ENCODE measurements around the gene TICAM2. TPM values are rescaled to one million over a fixed set of nuclear protein-coding genes. Genes with fewer than 3 reads are reported as not detected.
"Not testable (repeated sequence)": the region's sequence is repeated elsewhere in the genome, so short reads cannot be mapped to it uniquely, and the experiment has no call there.

Gene TICAM2
- total and polyA plus RNA-seq, 2 donors (not counting 1 experiment from before 2014, with no cell fraction given), result 0.55 to 5.4 TPM

DNA sequence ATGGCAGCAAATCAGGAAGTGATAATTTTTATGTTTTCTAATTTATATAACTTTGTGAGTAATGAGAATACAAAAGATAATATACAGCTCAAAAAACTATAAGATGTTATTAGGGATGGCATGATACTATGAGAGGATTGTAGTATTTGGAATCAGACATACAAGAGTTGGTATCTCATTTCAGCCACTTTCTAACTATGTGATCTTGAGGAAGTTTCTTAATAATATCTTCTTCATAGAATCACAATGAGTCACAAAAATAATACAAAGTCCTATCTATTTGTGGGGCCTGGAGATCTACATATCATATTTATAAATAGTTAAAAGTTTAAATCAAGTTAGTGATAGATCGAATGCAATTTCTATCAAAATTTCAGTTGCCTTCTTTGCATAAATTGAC, 47.3 kb upstream of the TICAM2 start:
- H3K27me3 Mint-ChIP-seq, result peaks cover 27% of the 10 kb centered on the region
- no peak for DNase-seq
- no peak overlapping the region for H3K27ac Mint-ChIP-seq
- H3K9ac ChIP-seq (ENCODE audit: low read length), result no peak overlapping the region
- H3K27me3 ChIP-seq (replicated peaks in 1 of 4; ENCODE audit: control extremely low read depth in 1 of 4, control insufficient read depth in 3 of 4, insufficient read depth in 4 of 4, low read length in 3 of 4), result peaks cover 0 to 9% (median 4%) of the 10 kb centered on the region in 4 experiments
- H3K79me2 ChIP-seq (ENCODE audit: control insufficient read depth, insufficient read depth, low read length), result no peaks in the 10 kb centered on the region
- H4K20me1 ChIP-seq (ENCODE audit: control insufficient read depth, insufficient read depth, low read length, poor library complexity, severe bottlenecking), result no peaks in the 10 kb centered on the region
- no peak overlapping the region for H3K4me3 ChIP-seq (ENCODE audit: control extremely low read depth in 1 of 5, extremely low read depth in 1 of 5, insufficient read depth in 1 of 5, low read depth in 2 of 5, low read length in 4 of 5)
- no peak for ATAC-seq (ENCODE audit: low read depth)
- H3K4me3 Mint-ChIP-seq, result no peak overlapping the region
- no peak overlapping the region for H3K27ac ChIP-seq (ENCODE audit: low read length in 2 of 2)
- H3K9me3 Mint-ChIP-seq (ENCODE audit: insufficient read depth), result no peaks in the 10 kb centered on the region
- no peaks in the 10 kb centered on the region for H3K4me1 ChIP-seq (ENCODE audit: control insufficient read depth in 2 of 2, insufficient read depth in 2 of 2, low read length in 2 of 2)
- no peaks in the 10 kb centered on the region for H3K36me3 ChIP-seq (replicated peaks in 1 of 2; ENCODE audit: control extremely low read depth in 1 of 2, control insufficient read depth in 1 of 2, extremely low read depth in 1 of 2, insufficient read depth in 2 of 2, low read length in 1 of 2)
- H2AFZ ChIP-seq (ENCODE audit: insufficient read depth, low read depth, low read length, poor library complexity, severe bottlenecking), result no peak overlapping the region
- H3K9me3 ChIP-seq (ENCODE audit: control extremely low read depth in 1 of 3, control insufficient read depth in 2 of 3, insufficient read depth in 1 of 3, low read length in 2 of 3), result no peaks in the 10 kb centered on the region
- intact Hi-C loops (cut with micrococcal nuclease), result no loop called here
- no peaks in the 10 kb centered on the region for H3K4me1 Mint-ChIP-seq
- ChIA-PET CTCF (no interaction called here), POLR2A (no interaction called here)
- H3K4me2 ChIP-seq (replicated peaks; ENCODE audit: low read depth, low read length, poor library complexity, severe bottlenecking), result no peak overlapping the region
- TF ChIP-seq, protein P1, sequence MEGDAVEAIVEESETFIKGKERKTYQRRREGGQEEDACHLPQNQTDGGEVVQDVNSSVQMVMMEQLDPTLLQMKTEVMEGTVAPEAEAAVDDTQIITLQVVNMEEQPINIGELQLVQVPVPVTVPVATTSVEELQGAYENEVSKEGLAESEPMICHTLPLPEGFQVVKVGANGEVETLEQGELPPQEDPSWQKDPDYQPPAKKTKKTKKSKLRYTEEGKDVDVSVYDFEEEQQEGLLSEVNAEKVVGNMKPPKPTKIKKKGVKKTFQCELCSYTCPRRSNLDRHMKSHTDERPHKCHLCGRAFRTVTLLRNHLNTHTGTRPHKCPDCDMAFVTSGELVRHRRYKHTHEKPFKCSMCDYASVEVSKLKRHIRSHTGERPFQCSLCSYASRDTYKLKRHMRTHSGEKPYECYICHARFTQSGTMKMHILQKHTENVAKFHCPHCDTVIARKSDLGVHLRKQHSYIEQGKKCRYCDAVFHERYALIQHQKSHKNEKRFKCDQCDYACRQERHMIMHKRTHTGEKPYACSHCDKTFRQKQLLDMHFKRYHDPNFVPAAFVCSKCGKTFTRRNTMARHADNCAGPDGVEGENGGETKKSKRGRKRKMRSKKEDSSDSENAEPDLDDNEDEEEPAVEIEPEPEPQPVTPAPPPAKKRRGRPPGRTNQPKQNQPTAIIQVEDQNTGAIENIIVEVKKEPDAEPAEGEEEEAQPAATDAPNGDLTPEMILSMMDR (IDR thresholded peaks at IDR 0.05), result no peak
- no peak for TF ChIP-seq EZH2 (IDR thresholded peaks at IDR 0.05; ENCODE audit: borderline replicate concordance, insufficient read depth, low read depth, low read length, poor library complexity, severe bottlenecking)
- WGBS (ENCODE audit: insufficient coverage), result no CpG with 5 or more reads among the region's 1 CpG

- peaks cover 33% of the 10 kb centered on the region for H3K27me3 Mint-ChIP-seq
- no peaks in the 10 kb centered on the region for H3K9me3 Mint-ChIP-seq (ENCODE audit: insufficient read depth)
Observed at GRCh38 chr5:115648056-115648455, 45.8 kb upstream of the TICAM2 start.

DNA sequence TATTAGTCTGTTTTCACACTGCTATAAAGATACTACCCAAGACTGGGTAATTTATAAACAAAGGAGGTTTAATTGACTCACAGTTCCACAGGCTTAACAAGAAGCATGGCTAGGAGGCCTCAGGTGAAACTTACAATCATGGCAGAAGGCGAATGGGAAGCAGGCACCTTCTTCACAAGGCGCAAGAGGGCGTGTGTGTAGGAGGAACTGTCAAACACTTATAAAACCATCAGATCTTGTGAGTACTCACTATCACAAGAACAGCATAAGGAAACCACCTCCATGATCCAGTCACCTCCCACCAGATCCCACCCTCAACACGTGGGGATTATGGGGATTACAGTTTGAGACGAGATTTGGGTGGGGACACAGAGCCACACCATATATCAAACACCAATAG, 43.1 kb upstream of the TICAM2 start:
- POLR2A ChIA-PET; H3K4me2 ChIP-seq (replicated peaks; ENCODE audit: low read depth, low read length, poor library complexity, severe bottlenecking): not testable (repeated sequence)

More at GRCh38 chr5:115648056-115648455, 45.8 kb upstream of the TICAM2 start:
- TF ChIP-seq EZH2 (IDR thresholded peaks at IDR 0.05; ENCODE audit: borderline replicate concordance, insufficient read depth, low read depth, low read length, poor library complexity, severe bottlenecking), result no peak
- TF ChIP-seq, protein P1 (IDR thresholded peaks at IDR 0.05), result no peak
- Histone ChIP-seq H3K9ac (ENCODE audit: low read length) (no peak overlapping the region), H3K79me2 (ENCODE audit: control insufficient read depth, insufficient read depth, low read length) (no peaks in the 10 kb centered on the region), H2AFZ (ENCODE audit: insufficient read depth, low read depth, low read length, poor library complexity, severe bottlenecking) (no peak overlapping the region), H3K4me3 (ENCODE audit: control extremely low read depth in 1 of 5, extremely low read depth in 1 of 5, insufficient read depth in 1 of 5, low read depth in 2 of 5, low read length in 4 of 5) (no peak overlapping the region), H3K36me3 (replicated peaks in 1 of 2; ENCODE audit: control extremely low read depth in 1 of 2, control insufficient read depth in 1 of 2, extremely low read depth in 1 of 2, insufficient read depth in 2 of 2, low read length in 1 of 2) (no peaks in the 10 kb centered on the region), H3K27ac (ENCODE audit: low read length in 2 of 2) (no peak overlapping the region), H3K9me3 (ENCODE audit: control extremely low read depth in 1 of 3, control insufficient read depth in 2 of 3, insufficient read depth in 1 of 3, low read length in 2 of 3) (no peaks in the 10 kb centered on the region), H3K4me2 (replicated peaks; ENCODE audit: low read depth, low read length, poor library complexity, severe bottlenecking) (no peak overlapping the region), H3K27me3 (replicated peaks in 1 of 4; ENCODE audit: control extremely low read depth in 1 of 4, control insufficient read depth in 3 of 4, insufficient read depth in 4 of 4, low read length in 3 of 4) (peaks cover 0 to 20% (median 8%) of the 10 kb centered on the region in 4 experiments), H3K4me1 (ENCODE audit: control insufficient read depth in 2 of 2, insufficient read depth in 2 of 2, low read length in 2 of 2) (no peaks in the 10 kb centered on the region), H4K20me1 (ENCODE audit: control insufficient read depth, insufficient read depth, low read length, poor library complexity, severe bottlenecking) (no peaks in the 10 kb centered on the region)
- ChIA-PET POLR2A (no interaction called here), CTCF (no interaction called here)
- ATAC-seq (ENCODE audit: low read depth) (no peak), DNase-seq (no peak)
- Mint-ChIP-seq H3K4me1 (no peaks in the 10 kb centered on the region), H3K4me3 (no peak overlapping the region), H3K27ac (no peak overlapping the region)
- WGBS (ENCODE audit: insufficient coverage), result 67% methylated on average over 2 of the region's 3 CpGs
- intact Hi-C loops (cut with micrococcal nuclease), result no loop called here

More for the DNA sequence above, 43.1 kb upstream of the TICAM2 start:
- H3K27ac ChIP-seq (ENCODE audit: low read length in 2 of 2); H3K9me3 Mint-ChIP-seq (ENCODE audit: insufficient read depth); H2AFZ ChIP-seq (ENCODE audit: insufficient read depth, low read depth, low read length, poor library complexity, severe bottlenecking); H3K9ac ChIP-seq (ENCODE audit: low read length); DNase-seq; H3K4me1 ChIP-seq (ENCODE audit: control insufficient read depth in 2 of 2, insufficient read depth in 2 of 2, low read length in 2 of 2); H3K79me2 ChIP-seq (ENCODE audit: control insufficient read depth, insufficient read depth, low read length); ATAC-seq (ENCODE audit: low read depth); H3K36me3 ChIP-seq (replicated peaks in 1 of 2; ENCODE audit: control extremely low read depth in 1 of 2, control insufficient read depth in 1 of 2, extremely low read depth in 1 of 2, insufficient read depth in 2 of 2, low read length in 1 of 2); H3K27ac Mint-ChIP-seq; H3K4me3 Mint-ChIP-seq; H3K4me1 Mint-ChIP-seq; H3K4me3 ChIP-seq (ENCODE audit: control extremely low read depth in 1 of 5, extremely low read depth in 1 of 5, insufficient read depth in 1 of 5, low read depth in 2 of 5, low read length in 4 of 5); intact Hi-C loops (cut with micrococcal nuclease); H3K9me3 ChIP-seq (ENCODE audit: control extremely low read depth in 1 of 3, control insufficient read depth in 2 of 3, insufficient read depth in 1 of 3, low read length in 2 of 3); H4K20me1 ChIP-seq (ENCODE audit: control insufficient read depth, insufficient read depth, low read length, poor library complexity, severe bottlenecking): not testable (repeated sequence)
- CTCF ChIA-PET, result interaction anchor here (1.4 kb wide), 1 partner anchor 10 kb away, joined by 7 read pairs; no protein-coding TSS in a partner anchor
- H3K27me3 ChIP-seq (replicated peaks in 1 of 4; ENCODE audit: control extremely low read depth in 1 of 4, control insufficient read depth in 3 of 4, insufficient read depth in 4 of 4, low read length in 3 of 4), result peaks cover 0 to 22% (median 8%) of the 10 kb centered on the region in 4 experiments
- 100% methylated on average over 1 of the region's 5 CpGs for WGBS (ENCODE audit: insufficient coverage)
- H3K27me3 Mint-ChIP-seq, result peaks cover 39% of the 10 kb centered on the region

Data from B cell (primary cell).